ENCODE data around the gene EXOC6B. TPM values are rescaled to one million over a fixed set of nuclear protein-coding genes. Genes with fewer than 3 reads are reported as not detected.

The EXOC6B gene
- polyA plus RNA-seq, 1 donor: 9.6 TPM

GRCh38 chr2:72147303-72147971, 678.4 kb downstream of the EXOC6B start, which contains the start of gene CYP26B1:
Gene CYP26B1, minus strand, starts transcription at chr2:72147862. Its CDS starts 28 bp downstream, at chr2:72147834.
- no peak for DNase-seq (ENCODE audit: low read depth)

DNA sequence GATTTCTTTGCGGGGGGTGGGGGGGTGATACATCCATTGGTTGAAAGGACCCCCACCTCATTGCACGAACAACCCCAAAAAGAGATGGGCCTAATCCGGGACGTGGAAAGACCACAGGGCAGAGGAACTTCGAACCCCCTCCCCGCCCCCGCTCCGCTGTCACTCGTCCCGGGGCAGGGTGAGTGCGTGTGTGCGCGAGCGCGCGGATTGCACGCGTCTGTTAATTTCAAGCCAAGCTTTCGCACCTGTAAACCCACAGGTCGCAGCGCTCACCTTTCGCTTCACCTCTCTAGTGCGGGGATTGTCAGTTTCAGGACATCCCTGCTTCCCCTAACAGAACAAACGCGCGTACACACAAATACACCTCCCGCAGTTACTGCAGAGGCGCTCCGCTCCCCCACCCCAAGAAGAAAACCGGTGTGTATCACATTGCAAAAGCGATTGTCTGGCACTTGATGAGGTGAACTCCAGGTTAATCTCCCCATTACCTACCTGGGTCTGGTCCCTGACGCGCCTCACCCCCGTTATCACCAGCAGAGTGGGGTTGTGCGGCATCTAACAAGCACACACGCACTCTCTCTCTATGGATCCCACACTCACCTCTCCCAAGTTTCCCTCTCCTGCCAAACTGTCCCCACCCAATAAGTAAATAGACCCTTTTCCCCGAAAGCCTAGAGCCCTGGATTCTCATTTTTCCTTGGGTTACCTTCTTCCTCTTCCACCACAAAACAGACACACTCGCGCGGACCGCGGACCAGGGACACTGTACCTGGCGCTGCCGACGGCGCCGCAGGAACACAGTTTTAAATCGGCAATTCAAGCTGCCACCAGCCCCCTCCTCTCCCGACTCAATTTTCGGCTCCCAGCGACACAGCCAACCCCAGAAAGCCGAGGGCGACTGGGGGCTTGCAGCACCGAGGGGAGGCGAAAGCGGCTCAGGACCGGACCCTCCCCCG, 679.2 kb downstream of the EXOC6B start:
- DNase-seq (ENCODE audit: low read depth): no peak

GRCh38 chr2:72145658-72146329, 680.0 kb downstream of the EXOC6B start:
- no peak for DNase-seq (ENCODE audit: low read depth)

GRCh38 chr2:72145289-72145657, 680.6 kb downstream of the EXOC6B start:
- DNase-seq (ENCODE audit: low read depth): no peak

- DNase-seq (ENCODE audit: low read depth): no peak
Observed at GRCh38 chr2:72144632-72145288, 681.1 kb downstream of the EXOC6B start.

GRCh38 chr2:72144274-72144631, 681.6 kb downstream of the EXOC6B start:
- no peak for DNase-seq (ENCODE audit: low read depth)

GRCh38 chr2:72143441-72144273, 682.2 kb downstream of the EXOC6B start:
- DNase-seq (ENCODE audit: low read depth): no peak

DNA sequence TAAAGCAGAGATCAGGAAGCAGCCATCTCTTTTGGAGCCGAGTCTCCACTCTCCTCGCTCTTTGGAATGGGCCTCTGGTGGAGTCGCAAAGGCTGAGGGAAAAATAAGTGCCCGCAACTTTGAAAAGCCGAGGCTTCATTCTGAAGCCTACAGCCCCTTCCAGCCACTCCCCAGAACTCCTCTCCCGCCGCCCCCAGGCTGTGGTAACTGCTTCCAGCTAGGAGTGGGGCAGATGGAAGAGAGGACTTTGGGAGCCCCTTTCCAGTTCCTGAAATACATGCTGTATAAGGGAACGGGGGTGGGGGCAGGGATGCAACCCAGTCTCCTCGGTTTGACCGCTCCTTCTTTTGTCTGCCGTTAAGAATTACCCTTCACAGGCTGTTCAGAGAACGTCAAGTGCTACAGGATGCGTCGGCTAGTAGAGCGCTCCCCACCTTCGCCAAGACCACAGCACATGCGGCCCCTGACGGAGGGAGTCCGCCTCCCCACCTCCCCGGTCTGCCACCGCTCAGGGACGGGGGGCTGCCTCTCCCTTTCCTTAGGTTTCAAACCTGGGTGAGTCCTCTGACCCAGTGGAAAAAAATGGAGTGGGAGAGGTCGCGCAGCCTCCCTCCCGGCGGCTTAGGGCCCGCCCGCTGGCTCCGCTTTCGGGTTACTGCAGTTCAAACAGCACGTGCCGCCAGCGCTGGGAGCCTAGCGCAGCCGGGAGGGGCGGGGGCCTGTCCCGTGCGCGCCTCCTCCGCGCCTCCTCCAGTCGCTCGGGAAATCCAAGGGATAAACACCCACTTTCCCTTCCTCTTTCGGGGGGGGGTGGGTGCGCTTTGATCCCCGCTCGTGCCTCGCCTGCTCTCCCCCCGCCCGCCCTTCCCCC, 683.0 kb downstream of the EXOC6B start:
- no peak for DNase-seq (ENCODE audit: low read depth)

DNA sequence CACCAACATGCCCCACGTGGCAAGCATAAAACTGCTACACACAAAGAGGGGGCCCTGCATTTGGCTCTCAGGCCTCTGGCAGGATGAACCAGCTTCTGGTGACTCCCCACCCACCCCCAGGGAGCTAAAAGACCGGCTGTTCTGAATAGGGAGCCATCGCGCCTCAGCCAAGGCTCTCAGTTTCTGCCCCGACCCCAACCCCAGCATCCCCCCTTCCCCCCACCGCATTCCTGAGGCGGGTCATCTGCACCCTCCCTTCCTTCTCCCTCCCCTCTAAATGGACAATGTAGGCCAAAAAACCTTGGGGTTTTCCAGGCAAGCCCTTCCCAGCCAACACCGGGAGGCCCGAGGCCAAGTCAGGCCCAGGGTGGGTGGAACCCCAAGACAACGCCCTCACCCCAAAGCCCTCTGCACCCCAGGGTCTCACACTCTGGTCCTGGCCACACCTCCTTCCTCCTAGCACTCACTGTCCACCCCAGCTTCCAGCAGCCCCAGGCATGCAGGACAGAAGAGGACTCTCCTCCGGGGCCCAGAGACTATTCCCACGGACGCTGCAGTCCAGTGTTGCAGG, 683.9 kb downstream of the EXOC6B start:
- no peak for DNase-seq (ENCODE audit: low read depth)

DNA sequence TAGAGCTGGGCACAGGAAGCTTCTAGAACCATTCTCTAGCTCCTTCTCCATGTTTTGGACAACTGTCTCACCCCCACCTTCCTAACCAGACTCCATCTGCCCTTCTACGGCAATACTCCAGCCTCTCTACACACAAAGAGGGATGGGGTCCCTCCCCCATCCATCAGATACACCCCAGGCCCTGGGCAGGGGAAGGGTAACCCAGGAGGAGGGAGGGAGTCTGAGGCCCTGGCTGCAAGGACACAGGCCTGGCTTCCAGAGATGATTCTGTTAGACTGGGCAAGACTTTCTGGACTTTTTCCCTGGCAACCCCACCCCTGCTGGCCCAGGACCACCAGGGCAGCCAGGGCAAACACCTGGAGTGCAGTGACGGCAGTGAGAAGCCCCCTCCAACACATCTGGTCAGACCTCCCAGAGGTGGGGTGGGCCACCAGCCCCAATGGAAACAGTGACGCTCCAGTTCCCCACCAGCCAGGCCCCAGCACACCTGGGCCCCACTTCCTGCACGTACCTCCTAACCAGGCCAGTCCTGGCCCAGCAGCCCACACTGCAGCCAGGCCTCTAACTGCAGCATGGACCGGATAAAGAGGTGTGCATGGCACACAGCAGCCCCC, 684.7 kb downstream of the EXOC6B start:
- no peak for DNase-seq (ENCODE audit: low read depth)

- DNase-seq (ENCODE audit: low read depth): no peak
Observed at GRCh38 chr2:72140621-72140960, 685.2 kb downstream of the EXOC6B start.

DNA sequence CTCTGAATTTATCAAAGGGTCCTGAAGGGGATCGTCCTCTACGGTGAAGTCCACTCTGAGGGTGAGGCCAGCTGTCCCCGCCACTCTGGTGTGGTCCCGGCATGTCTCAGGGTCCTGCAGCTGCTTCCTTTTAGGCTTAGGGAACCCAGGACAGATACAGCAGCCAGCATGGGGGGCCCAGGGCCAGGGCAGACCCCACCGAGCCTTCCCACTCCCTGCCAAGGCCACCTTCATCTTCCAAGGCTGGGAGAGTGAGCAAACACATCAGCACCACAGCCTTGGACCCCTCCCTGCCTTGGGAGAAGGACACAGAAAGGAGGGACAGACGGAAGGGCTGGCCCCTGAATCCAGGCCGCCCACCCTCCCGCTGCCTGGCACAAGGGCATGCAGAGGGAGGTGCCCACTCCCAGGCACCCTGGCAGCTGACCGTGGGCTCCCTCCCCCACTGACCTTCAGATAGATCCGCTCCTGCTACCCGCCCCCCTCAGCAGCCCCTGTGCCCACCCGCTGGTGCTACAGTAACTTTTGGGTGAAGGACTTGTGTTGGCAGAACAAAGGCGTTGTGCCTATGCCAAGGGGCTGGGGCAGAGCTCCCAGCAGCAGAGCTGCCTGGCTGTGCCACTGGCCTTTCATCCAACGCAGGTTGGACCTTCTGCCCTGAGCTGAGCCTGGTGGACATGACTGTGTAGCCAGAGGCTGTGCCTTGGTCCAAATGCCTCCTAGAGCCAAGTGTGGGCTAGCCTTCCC, 685.8 kb downstream of the EXOC6B start:
- no peak for DNase-seq (ENCODE audit: low read depth)

- no peak for DNase-seq (ENCODE audit: low read depth)
Observed at GRCh38 chr2:72139471-72139873, 686.4 kb downstream of the EXOC6B start.

DNA sequence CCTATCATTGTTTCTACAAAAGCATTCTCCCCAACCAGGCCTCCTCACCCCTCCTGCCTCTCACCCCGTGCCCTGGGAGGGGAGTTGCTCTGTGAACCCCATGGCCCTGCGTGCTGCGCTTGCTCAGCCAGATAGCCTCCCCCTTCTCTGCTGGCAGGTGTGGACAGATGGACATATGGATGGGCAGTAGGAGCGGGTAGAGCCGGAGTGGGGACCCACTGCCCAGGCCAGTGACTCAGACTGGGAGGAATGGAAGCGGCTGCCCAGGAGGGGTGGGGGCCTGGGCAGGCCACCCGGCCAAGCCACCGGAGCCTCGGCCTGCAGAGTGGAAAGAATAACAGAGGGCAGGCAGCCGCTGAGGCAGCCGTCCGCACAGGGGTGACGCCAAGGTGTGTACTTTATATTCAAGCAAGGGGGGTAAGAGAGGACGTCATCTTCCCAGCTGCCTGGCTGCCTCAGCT, 686.9 kb downstream of the EXOC6B start:
- DNase-seq (ENCODE audit: low read depth): no peak

GRCh38 chr2:72138011-72138881, 687.6 kb downstream of the EXOC6B start:
- no peak for DNase-seq (ENCODE audit: low read depth)

DNA sequence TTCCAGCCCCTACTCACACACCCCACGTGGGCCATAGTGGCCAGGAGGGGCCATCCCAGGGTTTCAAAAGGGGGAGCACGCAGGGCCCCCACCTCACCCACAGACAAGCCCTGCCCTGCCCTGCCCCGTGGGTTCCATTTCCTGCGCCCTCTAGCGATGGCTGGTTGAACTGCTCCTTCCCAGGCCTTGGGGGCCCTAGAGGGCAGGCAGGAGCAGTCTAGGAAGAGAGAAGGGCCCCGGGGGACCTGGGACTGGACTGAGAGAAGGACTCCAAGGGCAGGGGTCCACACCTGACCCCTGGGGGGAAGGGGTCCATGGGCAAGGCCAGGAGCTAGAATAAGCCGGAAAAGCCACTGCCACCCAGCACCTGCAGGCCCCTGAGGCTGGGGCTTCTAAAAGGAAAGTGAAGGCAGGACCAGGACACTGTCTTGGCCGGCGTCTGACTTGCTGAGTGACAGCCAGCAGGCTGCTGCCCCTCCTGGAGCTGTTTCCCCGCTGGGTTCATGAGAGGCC, 688.3 kb downstream of the EXOC6B start:
- DNase-seq (ENCODE audit: low read depth): no peak

- no peak for DNase-seq (ENCODE audit: low read depth)
Observed at GRCh38 chr2:72136933-72137497, 688.8 kb downstream of the EXOC6B start.

All from forelimb muscle (tissue), 1 donor.